ENCODE results near the gene ZC3H18.

GRCh38 chr16:88580371-88580770 lies 10.2 kb downstream of the ZC3H18 start:
- TF ChIP-seq POLR2A (IDR thresholded peaks at IDR 0.05; ENCODE audit: borderline replicate concordance, extremely low read depth, insufficient read depth, insufficient read length) (no peak), SRF (IDR thresholded peaks at IDR 0.05; ENCODE audit: low read depth) (no peak), YY1 (IDR thresholded peaks at IDR 0.05; ENCODE audit: extremely low read depth, insufficient replicate concordance, low read depth, low read length) (no peak), EZH2 (IDR thresholded peaks at IDR 0.05) (no peak), POLR2AphosphoS5 (IDR thresholded peaks at IDR 0.05; ENCODE audit: low read depth, low read length) (no peak), ZNF274 (IDR thresholded peaks at IDR 0.05; ENCODE audit: low read depth, low read length) (no peak), TCF7L2 (IDR thresholded peaks at IDR 0.05; ENCODE audit: borderline replicate concordance, extremely low read depth, insufficient read depth, insufficient read length) (no peak), MAX (IDR thresholded peaks at IDR 0.05) (no peak), RAD21 (IDR thresholded peaks at IDR 0.05; ENCODE audit: low read depth) (no peak)
- TF ChIP-seq, protein P1, sequence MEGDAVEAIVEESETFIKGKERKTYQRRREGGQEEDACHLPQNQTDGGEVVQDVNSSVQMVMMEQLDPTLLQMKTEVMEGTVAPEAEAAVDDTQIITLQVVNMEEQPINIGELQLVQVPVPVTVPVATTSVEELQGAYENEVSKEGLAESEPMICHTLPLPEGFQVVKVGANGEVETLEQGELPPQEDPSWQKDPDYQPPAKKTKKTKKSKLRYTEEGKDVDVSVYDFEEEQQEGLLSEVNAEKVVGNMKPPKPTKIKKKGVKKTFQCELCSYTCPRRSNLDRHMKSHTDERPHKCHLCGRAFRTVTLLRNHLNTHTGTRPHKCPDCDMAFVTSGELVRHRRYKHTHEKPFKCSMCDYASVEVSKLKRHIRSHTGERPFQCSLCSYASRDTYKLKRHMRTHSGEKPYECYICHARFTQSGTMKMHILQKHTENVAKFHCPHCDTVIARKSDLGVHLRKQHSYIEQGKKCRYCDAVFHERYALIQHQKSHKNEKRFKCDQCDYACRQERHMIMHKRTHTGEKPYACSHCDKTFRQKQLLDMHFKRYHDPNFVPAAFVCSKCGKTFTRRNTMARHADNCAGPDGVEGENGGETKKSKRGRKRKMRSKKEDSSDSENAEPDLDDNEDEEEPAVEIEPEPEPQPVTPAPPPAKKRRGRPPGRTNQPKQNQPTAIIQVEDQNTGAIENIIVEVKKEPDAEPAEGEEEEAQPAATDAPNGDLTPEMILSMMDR (IDR thresholded peaks at IDR 0.05 in 2 of 3, conservative IDR thresholded peaks at IDR 0.05 in 1 of 3; ENCODE audit: borderline replicate concordance in 1 of 3, insufficient read depth in 1 of 3, low read depth in 2 of 3, low read length in 2 of 3): no peak
- TF ChIP-seq, protein P2, sequence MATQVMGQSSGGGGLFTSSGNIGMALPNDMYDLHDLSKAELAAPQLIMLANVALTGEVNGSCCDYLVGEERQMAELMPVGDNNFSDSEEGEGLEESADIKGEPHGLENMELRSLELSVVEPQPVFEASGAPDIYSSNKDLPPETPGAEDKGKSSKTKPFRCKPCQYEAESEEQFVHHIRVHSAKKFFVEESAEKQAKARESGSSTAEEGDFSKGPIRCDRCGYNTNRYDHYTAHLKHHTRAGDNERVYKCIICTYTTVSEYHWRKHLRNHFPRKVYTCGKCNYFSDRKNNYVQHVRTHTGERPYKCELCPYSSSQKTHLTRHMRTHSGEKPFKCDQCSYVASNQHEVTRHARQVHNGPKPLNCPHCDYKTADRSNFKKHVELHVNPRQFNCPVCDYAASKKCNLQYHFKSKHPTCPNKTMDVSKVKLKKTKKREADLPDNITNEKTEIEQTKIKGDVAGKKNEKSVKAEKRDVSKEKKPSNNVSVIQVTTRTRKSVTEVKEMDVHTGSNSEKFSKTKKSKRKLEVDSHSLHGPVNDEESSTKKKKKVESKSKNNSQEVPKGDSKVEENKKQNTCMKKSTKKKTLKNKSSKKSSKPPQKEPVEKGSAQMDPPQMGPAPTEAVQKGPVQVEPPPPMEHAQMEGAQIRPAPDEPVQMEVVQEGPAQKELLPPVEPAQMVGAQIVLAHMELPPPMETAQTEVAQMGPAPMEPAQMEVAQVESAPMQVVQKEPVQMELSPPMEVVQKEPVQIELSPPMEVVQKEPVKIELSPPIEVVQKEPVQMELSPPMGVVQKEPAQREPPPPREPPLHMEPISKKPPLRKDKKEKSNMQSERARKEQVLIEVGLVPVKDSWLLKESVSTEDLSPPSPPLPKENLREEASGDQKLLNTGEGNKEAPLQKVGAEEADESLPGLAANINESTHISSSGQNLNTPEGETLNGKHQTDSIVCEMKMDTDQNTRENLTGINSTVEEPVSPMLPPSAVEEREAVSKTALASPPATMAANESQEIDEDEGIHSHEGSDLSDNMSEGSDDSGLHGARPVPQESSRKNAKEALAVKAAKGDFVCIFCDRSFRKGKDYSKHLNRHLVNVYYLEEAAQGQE (IDR thresholded peaks at IDR 0.05; ENCODE audit: low read depth): no peak
